Keratinocyte (primary cell): ENCODE measurements around the gene GUCY1A1. TPM values are rescaled to one million over a fixed set of nuclear protein-coding genes. Genes with fewer than 3 reads are reported as not detected.

Experiments used
- DNase-seq: peaks from one replicate; pipeline ENCODE4 v3.0.0-alpha.2; 2011; ENCODE audit warnings: low read depth, missing footprints, low spot score
- FAIRE-seq: peaks from 2 replicates; lab custom pipeline; 2011; peaks lifted over from hg19 to GRCh38; lab: Jason Lieb, UNC
- H2AFZ ChIP-seq: 2 replicates; pipeline ENCODE4 v1.6.0; 2012; ENCODE audit warnings: low read length, control low read depth, inconsistent platforms; ENCODE audit not compliant: control insufficient read depth
- H3K27ac ChIP-seq: 2 replicates; pipeline ENCODE4 v1.5.1; 2011; ENCODE audit warnings: low read length; ENCODE audit not compliant: control insufficient read depth, insufficient read depth
- H3K27me3 ChIP-seq: 3 replicates; pipeline ENCODE4 v1.6.0; 2011; ENCODE audit warnings: low read length; ENCODE audit not compliant: control insufficient read depth, insufficient read depth; ENCODE audit errors: extremely low read depth
- H3K36me3 ChIP-seq, 2 experiments: 2 replicates in 1 of 2; 3 replicates in 1 of 2; pipeline ENCODE4 v1.5.1; 2011; ENCODE audit warnings: low read length in 2 of 2, mild to moderate bottlenecking in 1 of 2; ENCODE audit not compliant: control insufficient read depth in 2 of 2, insufficient read depth in 2 of 2; ENCODE audit errors: extremely low read depth in 1 of 2
- H3K4me1 ChIP-seq: 3 replicates; pipeline ENCODE4 v1.5.1; 2011; ENCODE audit warnings: low read length; ENCODE audit not compliant: control insufficient read depth, insufficient read depth; ENCODE audit errors: extremely low read depth
- H3K4me2 ChIP-seq: 3 replicates; pipeline ENCODE4 v1.6.0; 2011; ENCODE audit warnings: low read depth, low read length; ENCODE audit not compliant: control insufficient read depth, insufficient read depth; ENCODE audit errors: extremely low read depth
- H3K4me3 ChIP-seq, 3 experiments: fragments of 200-600 bp in 1 of 3; sonication (generic) in 1 of 3; 2 replicates in 2 of 3; 3 replicates in 1 of 3; pipeline ENCODE4 v1.5.1; 2011 to 2016; ENCODE audit warnings: low read length in 3 of 3, mild to moderate bottlenecking in 3 of 3, control low read depth in 2 of 3, inconsistent platforms in 1 of 3, low read depth in 1 of 3, mixed read lengths in 1 of 3, mixed run types in 1 of 3, moderate library complexity in 1 of 3; ENCODE audit not compliant: control insufficient read depth in 2 of 3, insufficient read depth in 2 of 3; ENCODE audit errors: extremely low read depth in 1 of 3
- H3K79me2 ChIP-seq: 2 replicates; pipeline ENCODE4 v1.6.0; 2012; ENCODE audit warnings: low read length; ENCODE audit not compliant: control insufficient read depth, insufficient read depth
- H3K9ac ChIP-seq: 3 replicates; pipeline ENCODE4 v1.6.0; 2011; ENCODE audit warnings: low read length; ENCODE audit not compliant: control insufficient read depth, insufficient read depth; ENCODE audit errors: extremely low read depth
- H3K9me1 ChIP-seq: 3 replicates; pipeline ENCODE4 v1.6.0; 2011; ENCODE audit warnings: low read length; ENCODE audit not compliant: control insufficient read depth, insufficient read depth; ENCODE audit errors: extremely low read depth
- H3K9me3 ChIP-seq: 2 replicates; pipeline ENCODE4 v1.5.1; 2012; ENCODE audit warnings: low read depth, low read length; ENCODE audit not compliant: control insufficient read depth
- H4K20me1 ChIP-seq: 3 replicates; pipeline ENCODE4 v1.6.0; 2011; ENCODE audit warnings: low read length; ENCODE audit not compliant: control insufficient read depth, insufficient read depth; ENCODE audit errors: extremely low read depth
- EZH2 ChIP-seq: IDR thresholded peaks from one replicate; pipeline ENCODE4 v1.6.1; 2012; ENCODE audit warnings: inconsistent platforms, mild to moderate bottlenecking, low read length, moderate library complexity
- dilution Hi-C: fragments of 300-500 bp; cut with MboI; formaldehyde crosslinking; loops from one replicate; pipeline ENCODE4 v1.7.0; 2020; ENCODE audit warnings: low sequenced_read_pairs; ENCODE audit not compliant: extremely low pct_ligation_motif_present
- polyA plus RNA-seq, 5 experiments: library from polyadenylated mRNA; depleted of rRNA in 3 of 5; stranded (reverse) in 3 of 5; stranded (forward) in 1 of 5; unstranded in 1 of 5; fragments of >200 nt; gene quantifications; 1 replicate in 1 of 5; 2 replicates in 3 of 5; 3 replicates in 1 of 5; pipeline versions ENCODE4 v1.2.1 to v1.2.3, GENCODE V29; 2011 to 2012; ENCODE audit warnings: missing spikeins in 2 of 5, low read depth in 1 of 5, low replicate concordance in 1 of 5
- TF ChIP-seq, protein P1 (sequence below), 3 experiments: IDR thresholded peaks in 1 of 3; conservative IDR thresholded peaks in 1 of 3; optimal IDR thresholded peaks in 1 of 3; 2 replicates in 2 of 3; 3 replicates in 1 of 3; pipeline versions ENCODE3 to v1.5.1; 2011; ENCODE audit warnings: low read length in 3 of 3, mild to moderate bottlenecking in 3 of 3, moderate library complexity in 2 of 3, control low read depth in 1 of 3, inconsistent platforms in 1 of 3; ENCODE audit not compliant: insufficient read depth in 2 of 3; ENCODE audit errors: extremely low read depth in 1 of 3

GUCY1A1 gene
- polyA plus RNA-seq, 1 donor (not counting 4 experiments of a cell fraction or from before 2014, with no cell fraction given) = 0.05 TPM

DNA sequence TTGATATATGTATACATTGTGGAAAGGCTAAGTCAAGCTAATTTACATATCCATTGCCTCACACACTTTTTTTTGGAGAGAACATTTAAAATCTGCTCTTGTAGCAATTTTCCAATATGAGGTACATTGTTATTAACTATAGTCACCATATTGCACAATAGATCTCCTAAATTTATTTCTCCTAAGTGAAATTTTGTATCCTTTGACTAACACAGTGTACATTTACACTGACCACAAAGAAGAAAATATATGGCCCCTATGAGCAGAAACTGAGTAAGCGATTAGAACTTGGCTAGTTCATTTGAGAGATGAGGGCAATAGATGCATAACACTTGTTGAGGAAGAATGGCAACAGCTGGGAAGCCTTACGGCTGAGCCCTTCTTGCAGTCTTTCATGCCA, 71.9 kb downstream of the GUCY1A1 start:
- no peak overlapping the region for H3K4me2 ChIP-seq
- no peaks in the 10 kb centered on the region for H4K20me1 ChIP-seq
- H3K9ac ChIP-seq = no peak overlapping the region
- no peaks in the 10 kb centered on the region for H3K9me3 ChIP-seq
- no peaks in the 10 kb centered on the region for H3K9me1 ChIP-seq
- H3K36me3 ChIP-seq = no peaks in the 10 kb centered on the region
- no peak for DNase-seq
- TF ChIP-seq, protein P1, sequence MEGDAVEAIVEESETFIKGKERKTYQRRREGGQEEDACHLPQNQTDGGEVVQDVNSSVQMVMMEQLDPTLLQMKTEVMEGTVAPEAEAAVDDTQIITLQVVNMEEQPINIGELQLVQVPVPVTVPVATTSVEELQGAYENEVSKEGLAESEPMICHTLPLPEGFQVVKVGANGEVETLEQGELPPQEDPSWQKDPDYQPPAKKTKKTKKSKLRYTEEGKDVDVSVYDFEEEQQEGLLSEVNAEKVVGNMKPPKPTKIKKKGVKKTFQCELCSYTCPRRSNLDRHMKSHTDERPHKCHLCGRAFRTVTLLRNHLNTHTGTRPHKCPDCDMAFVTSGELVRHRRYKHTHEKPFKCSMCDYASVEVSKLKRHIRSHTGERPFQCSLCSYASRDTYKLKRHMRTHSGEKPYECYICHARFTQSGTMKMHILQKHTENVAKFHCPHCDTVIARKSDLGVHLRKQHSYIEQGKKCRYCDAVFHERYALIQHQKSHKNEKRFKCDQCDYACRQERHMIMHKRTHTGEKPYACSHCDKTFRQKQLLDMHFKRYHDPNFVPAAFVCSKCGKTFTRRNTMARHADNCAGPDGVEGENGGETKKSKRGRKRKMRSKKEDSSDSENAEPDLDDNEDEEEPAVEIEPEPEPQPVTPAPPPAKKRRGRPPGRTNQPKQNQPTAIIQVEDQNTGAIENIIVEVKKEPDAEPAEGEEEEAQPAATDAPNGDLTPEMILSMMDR (optimal IDR thresholded peaks at IDR 0.05 in 1 of 3, IDR thresholded peaks at IDR 0.05 in 1 of 3, conservative IDR thresholded peaks at IDR 0.05 in 1 of 3; ENCODE audit: extremely low read depth in 1 of 3, insufficient read depth in 2 of 3, low read length in 3 of 3) = no peak
- no peak for TF ChIP-seq EZH2
- dilution Hi-C loops = no loop called here
- no peak for FAIRE-seq
- H3K4me3 ChIP-seq = no peak overlapping the region
- no peaks in the 10 kb centered on the region for H3K79me2 ChIP-seq
- H2AFZ ChIP-seq = no peak overlapping the region
- H3K27me3 ChIP-seq = no peaks in the 10 kb centered on the region
- H3K4me1 ChIP-seq = no peaks in the 10 kb centered on the region
- no peak overlapping the region for H3K27ac ChIP-seq

DNA sequence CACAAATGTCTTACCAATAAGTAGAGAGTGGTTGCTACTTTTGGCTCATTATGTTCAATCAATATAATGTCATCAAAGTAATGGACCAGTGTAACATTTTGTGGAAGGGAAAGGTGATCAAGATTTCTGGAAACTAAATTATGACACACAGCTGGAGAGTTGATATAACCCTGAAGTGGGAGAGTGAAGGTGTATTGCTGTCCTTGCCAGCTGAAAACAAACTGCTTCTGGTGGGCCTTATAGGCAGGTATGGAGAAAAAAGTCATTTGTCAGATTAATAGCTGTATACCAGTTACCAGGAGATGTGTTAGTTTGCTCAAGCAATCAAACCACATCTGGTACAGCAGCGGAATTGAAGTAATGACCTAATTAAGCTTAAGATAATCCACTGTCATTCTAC, 74.9 kb downstream of the GUCY1A1 start:
- FAIRE-seq = no peak
- Histone ChIP-seq H3K79me2 (no peaks in the 10 kb centered on the region), H3K9ac (no peak overlapping the region), H3K4me3 (no peak overlapping the region), H3K9me1 (no peaks in the 10 kb centered on the region), H3K36me3 (no peaks in the 10 kb centered on the region), H4K20me1 (no peaks in the 10 kb centered on the region), H2AFZ (no peak overlapping the region), H3K27ac (no peak overlapping the region), H3K27me3 (no peaks in the 10 kb centered on the region), H3K4me1 (no peaks in the 10 kb centered on the region), H3K4me2 (no peak overlapping the region), H3K9me3 (no peaks in the 10 kb centered on the region)
- TF ChIP-seq, protein P1 (optimal IDR thresholded peaks at IDR 0.05 in 1 of 3, IDR thresholded peaks at IDR 0.05 in 1 of 3, conservative IDR thresholded peaks at IDR 0.05 in 1 of 3; ENCODE audit: extremely low read depth in 1 of 3, insufficient read depth in 2 of 3, low read length in 3 of 3) = no peak
- TF ChIP-seq EZH2 = no peak
- dilution Hi-C loops = no loop called here
- DNase-seq = no peak
